MM.1S (cell line): ENCODE data around the gene RNF220.
"Not testable (repeated sequence)": the region's sequence is repeated elsewhere in the genome, so short reads cannot be mapped to it uniquely, and the experiment has no call there.

ENCODE experiments used
- DNase-seq: peaks from one replicate; pipeline ENCODE4 v3.0.0-alpha.2; 2015
- H2AFZ ChIP-seq: fragments of 300-600 bp; sonication (generic); 2 replicates; pipeline ENCODE4 v1.6.0; 2016; ENCODE audit warnings: antibody characterized with exemption, low read length
- H3F3A ChIP-seq: fragments of 300-600 bp; sonication (generic); 2 replicates; pipeline ENCODE4 v1.6.1; 2016; ENCODE audit warnings: mild to moderate bottlenecking, antibody characterized with exemption, low read length, moderate library complexity, mixed read lengths; ENCODE audit not compliant: insufficient read depth
- H3K27ac ChIP-seq: fragments of 300-600 bp; sonication (generic); 2 replicates; pipeline ENCODE4 v1.5.1; 2016; ENCODE audit warnings: mild to moderate bottlenecking, low read length
- H3K27me3 ChIP-seq: fragments of 300-600 bp; sonication (generic); replicated peaks from 2 replicates; pipeline ENCODE4 v1.6.0; 2016; ENCODE audit warnings: low read length; ENCODE audit not compliant: insufficient read depth
- H3K36me3 ChIP-seq: fragments of 300-600 bp; sonication (generic); replicated peaks from 2 replicates; pipeline ENCODE4 v1.6.1; 2016; ENCODE audit warnings: mild to moderate bottlenecking, low read length, mixed read lengths; ENCODE audit not compliant: insufficient read depth
- H3K4me1 ChIP-seq: fragments of 300-600 bp; sonication (generic); 2 replicates; pipeline ENCODE4 v1.6.1; 2016; ENCODE audit warnings: low read length, mixed read lengths
- H3K4me2 ChIP-seq: fragments of 300-600 bp; sonication (generic); 2 replicates; pipeline ENCODE4 v1.6.0; 2016; ENCODE audit warnings: low read depth, low read length
- H3K4me3 ChIP-seq: fragments of 300-600 bp; sonication (generic); 2 replicates; pipeline ENCODE4 v1.5.1; 2016; ENCODE audit warnings: low read length, mixed read lengths
- H3K79me2 ChIP-seq: fragments of 300-600 bp; sonication (generic); 2 replicates; pipeline ENCODE4 v1.6.1; 2016; ENCODE audit warnings: mixed run types, low read length, mixed read lengths
- H3K9ac ChIP-seq: fragments of 300-600 bp; sonication (generic); 2 replicates; pipeline ENCODE4 v1.6.1; 2016; ENCODE audit warnings: low read length, mixed read lengths
- H3K9me2 ChIP-seq: fragments of 300-600 bp; sonication (generic); replicated peaks from 2 replicates; pipeline ENCODE4 v1.6.1; 2016; ENCODE audit warnings: mild to moderate bottlenecking, low read length, mixed read lengths; ENCODE audit not compliant: insufficient read depth
- H3K9me3 ChIP-seq: fragments of 300-600 bp; sonication (generic); replicated peaks from 2 replicates; pipeline ENCODE4 v1.6.1; 2016; ENCODE audit warnings: mild to moderate bottlenecking, low read length, mixed read lengths; ENCODE audit not compliant: insufficient read depth
- H4K20me1 ChIP-seq: fragments of 300-600 bp; sonication (generic); 2 replicates; pipeline ENCODE4 v1.6.1; 2016; ENCODE audit warnings: mild to moderate bottlenecking, low read length, moderate library complexity, mixed read lengths; ENCODE audit not compliant: insufficient read depth
- EZH2 ChIP-seq: fragments of 300-600 bp; sonication (generic); optimal IDR thresholded peaks from 2 replicates; pipeline ENCODE3; 2017; ENCODE audit warnings: low read depth, mild to moderate bottlenecking, antibody characterized with exemption, low read length, mixed read lengths
- EZH2phosphoT487 ChIP-seq: fragments of 300-600 bp; sonication (generic); IDR thresholded peaks from 2 replicates; pipeline ENCODE4 v1.6.1; 2018; ENCODE audit warnings: antibody characterized with exemption, low read length
- TF ChIP-seq, protein P1 (sequence below): fragments of 300-600 bp; sonication (generic); IDR thresholded peaks from 2 replicates; pipeline ENCODE4 v1.5.1; 2016; ENCODE audit warnings: antibody characterized with exemption, low read length, mixed read lengths

RNF220 gene

DNA sequence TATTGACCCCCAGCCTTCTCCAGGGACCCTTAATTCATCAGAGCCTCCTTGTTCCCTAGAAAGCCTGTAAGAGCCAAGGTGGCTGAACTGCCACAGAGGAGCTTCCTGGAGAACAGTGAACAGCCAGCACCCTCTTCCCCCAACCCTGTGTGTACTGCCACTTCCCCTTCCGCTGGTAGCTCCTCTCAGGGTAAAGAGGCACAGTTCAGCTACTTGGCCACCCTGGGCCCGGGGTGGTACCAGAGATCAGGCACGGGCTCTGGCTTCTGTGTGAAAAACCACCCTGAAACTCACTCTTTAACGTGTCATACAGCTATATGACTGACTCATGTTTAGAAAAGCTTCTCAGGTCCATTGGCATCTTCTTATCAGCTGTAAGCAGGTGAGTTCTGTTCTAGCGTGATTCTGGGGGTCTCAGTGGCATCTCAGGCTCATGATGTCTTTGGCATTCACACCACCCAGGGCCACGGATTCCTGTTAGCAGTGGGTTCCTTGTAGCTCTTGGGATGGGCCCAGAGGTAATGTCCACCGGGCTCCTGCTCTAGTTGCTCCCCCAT, 291.8 kb downstream of the RNF220 start:
- no peaks in the 10 kb centered on the region for H3F3A ChIP-seq
- no peaks in the 10 kb centered on the region for H3K36me3 ChIP-seq
- DNase-seq: no peak
- H2AFZ ChIP-seq: no peak overlapping the region
- TF ChIP-seq EZH2phosphoT487 (no peak), EZH2 (no peak)
- TF ChIP-seq, protein P1, sequence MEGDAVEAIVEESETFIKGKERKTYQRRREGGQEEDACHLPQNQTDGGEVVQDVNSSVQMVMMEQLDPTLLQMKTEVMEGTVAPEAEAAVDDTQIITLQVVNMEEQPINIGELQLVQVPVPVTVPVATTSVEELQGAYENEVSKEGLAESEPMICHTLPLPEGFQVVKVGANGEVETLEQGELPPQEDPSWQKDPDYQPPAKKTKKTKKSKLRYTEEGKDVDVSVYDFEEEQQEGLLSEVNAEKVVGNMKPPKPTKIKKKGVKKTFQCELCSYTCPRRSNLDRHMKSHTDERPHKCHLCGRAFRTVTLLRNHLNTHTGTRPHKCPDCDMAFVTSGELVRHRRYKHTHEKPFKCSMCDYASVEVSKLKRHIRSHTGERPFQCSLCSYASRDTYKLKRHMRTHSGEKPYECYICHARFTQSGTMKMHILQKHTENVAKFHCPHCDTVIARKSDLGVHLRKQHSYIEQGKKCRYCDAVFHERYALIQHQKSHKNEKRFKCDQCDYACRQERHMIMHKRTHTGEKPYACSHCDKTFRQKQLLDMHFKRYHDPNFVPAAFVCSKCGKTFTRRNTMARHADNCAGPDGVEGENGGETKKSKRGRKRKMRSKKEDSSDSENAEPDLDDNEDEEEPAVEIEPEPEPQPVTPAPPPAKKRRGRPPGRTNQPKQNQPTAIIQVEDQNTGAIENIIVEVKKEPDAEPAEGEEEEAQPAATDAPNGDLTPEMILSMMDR: no peak
- no peaks in the 10 kb centered on the region for H3K79me2 ChIP-seq
- H3K9ac ChIP-seq: no peak overlapping the region
- H3K27me3 ChIP-seq: no peaks in the 10 kb centered on the region
- no peaks in the 10 kb centered on the region for H4K20me1 ChIP-seq
- H3K4me2 ChIP-seq: no peak overlapping the region
- H3K27ac ChIP-seq: no peak overlapping the region
- H3K4me3 ChIP-seq: no peak overlapping the region
- H3K9me3 ChIP-seq: no peaks in the 10 kb centered on the region
- H3K4me1 ChIP-seq: no peaks in the 10 kb centered on the region
- H3K9me2 ChIP-seq: no peaks in the 10 kb centered on the region

DNA sequence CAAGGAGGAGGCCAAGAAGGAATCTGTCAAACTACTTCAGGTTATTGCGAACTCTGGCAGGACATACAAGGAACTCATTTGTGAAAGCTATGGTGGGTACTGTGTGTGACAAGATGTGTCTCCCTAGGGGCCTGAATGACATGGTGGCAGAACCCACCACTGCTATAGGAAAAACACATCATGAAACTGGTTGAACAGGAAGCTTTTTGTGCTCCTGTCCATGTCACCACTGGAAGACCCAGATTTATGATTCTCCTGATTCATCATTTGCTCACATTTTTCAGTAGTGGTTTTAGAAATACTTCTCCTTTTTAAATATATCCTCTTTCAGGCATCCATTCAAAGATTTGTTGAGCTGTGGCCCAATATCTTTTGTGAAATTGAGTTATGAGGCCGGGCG, 293.1 kb downstream of the RNF220 start:
- no peak overlapping the region for H3K9ac ChIP-seq
- H3K36me3 ChIP-seq: no peaks in the 10 kb centered on the region
- no peaks in the 10 kb centered on the region for H4K20me1 ChIP-seq
- no peaks in the 10 kb centered on the region for H3K4me1 ChIP-seq
- H3K27ac ChIP-seq: no peak overlapping the region
- no peak for DNase-seq
- no peaks in the 10 kb centered on the region for H3K27me3 ChIP-seq
- H3K79me2 ChIP-seq: no peaks in the 10 kb centered on the region
- TF ChIP-seq, protein P1: no peak
- no peak for TF ChIP-seq EZH2phosphoT487
- TF ChIP-seq EZH2: no peak
- H2AFZ ChIP-seq: no peak overlapping the region
- H3F3A ChIP-seq: no peaks in the 10 kb centered on the region
- no peaks in the 10 kb centered on the region for H3K9me2 ChIP-seq
- H3K9me3 ChIP-seq: no peaks in the 10 kb centered on the region
- no peak overlapping the region for H3K4me3 ChIP-seq
- H3K4me2 ChIP-seq: no peak overlapping the region

DNA sequence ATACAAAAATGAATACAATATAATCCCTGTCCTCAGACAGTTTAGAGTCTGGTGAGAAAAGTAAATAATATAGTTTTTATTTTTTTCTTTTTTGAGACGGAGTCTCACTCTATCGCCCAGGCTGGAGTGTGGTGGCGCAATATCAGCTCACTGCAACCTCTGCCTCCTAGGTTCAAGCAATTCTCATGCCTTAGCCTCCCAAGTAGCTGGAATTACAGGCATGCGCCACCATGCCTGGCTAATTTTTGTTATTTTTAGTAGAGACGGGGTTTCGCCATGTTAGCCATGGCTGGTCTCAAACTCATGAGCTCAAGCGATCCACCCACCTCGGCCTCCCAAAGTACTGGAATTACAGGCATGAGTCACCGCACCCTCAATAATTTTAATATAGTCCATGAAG, 294.3 kb downstream of the RNF220 start:
- not testable (repeated sequence) for H3K9ac ChIP-seq, H3K4me2 ChIP-seq, H3K9me3 ChIP-seq, H3K4me3 ChIP-seq, H2AFZ ChIP-seq, H3K36me3 ChIP-seq, DNase-seq, H3K4me1 ChIP-seq, H3K9me2 ChIP-seq, H3K79me2 ChIP-seq, H3K27me3 ChIP-seq, H3K27ac ChIP-seq, H4K20me1 ChIP-seq, H3F3A ChIP-seq

DNA sequence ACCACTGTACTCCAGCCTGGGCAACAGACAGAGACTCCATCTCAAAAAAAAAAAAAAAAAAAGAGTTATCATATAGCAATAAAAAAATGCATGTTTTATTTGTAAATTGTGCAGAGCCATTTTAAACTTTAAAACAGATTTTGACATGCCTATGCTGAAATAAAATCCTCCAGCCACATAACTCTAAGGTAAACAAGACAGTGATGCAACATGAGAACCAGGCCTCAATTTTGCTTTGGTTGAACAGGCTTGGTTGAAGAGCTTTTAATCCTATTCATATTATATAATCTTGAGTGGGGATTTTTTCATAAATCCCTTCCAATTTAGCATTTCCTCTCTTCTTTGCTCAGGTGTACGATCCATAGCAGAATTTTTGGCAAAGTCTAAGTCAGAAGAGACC, 295.5 kb downstream of the RNF220 start:
- no peaks in the 10 kb centered on the region for H4K20me1 ChIP-seq
- H3K9ac ChIP-seq: no peak overlapping the region
- H3K4me3 ChIP-seq: no peak overlapping the region
- no peaks in the 10 kb centered on the region for H3K27me3 ChIP-seq
- no peaks in the 10 kb centered on the region for H3K9me3 ChIP-seq
- H3K79me2 ChIP-seq: no peaks in the 10 kb centered on the region
- no peaks in the 10 kb centered on the region for H3K9me2 ChIP-seq
- H3F3A ChIP-seq: no peaks in the 10 kb centered on the region
- no peak overlapping the region for H3K27ac ChIP-seq
- H3K36me3 ChIP-seq: no peaks in the 10 kb centered on the region
- no peak overlapping the region for H2AFZ ChIP-seq
- TF ChIP-seq EZH2phosphoT487 (no peak), EZH2 (no peak)
- TF ChIP-seq, protein P1: no peak
- no peak for DNase-seq
- H3K4me1 ChIP-seq: no peaks in the 10 kb centered on the region
- H3K4me2 ChIP-seq: no peak overlapping the region
